ENCODE data around the gene OGFRL1. TPM values are rescaled to one million over a fixed set of nuclear protein-coding genes. Genes with fewer than 3 reads are reported as not detected.
"Not testable (repeated sequence)": the region's sequence is repeated elsewhere in the genome, so short reads cannot be mapped to it uniquely, and the experiment has no call there.

The OGFRL1 gene
- total RNA-seq, 4 donors from 2014 or later = 35.5 to 73.3 (median 65.7) TPM

- no peak for DNase-seq (ENCODE audit: low spot score in 2 of 2)
- TF ChIP-seq POLR2AphosphoS5 (IDR thresholded peaks at IDR 0.05) (no peak), CTCF (IDR thresholded peaks at IDR 0.05) (no peak), POLR2A (IDR thresholded peaks at IDR 0.05) (no peak), EP300 (IDR thresholded peaks at IDR 0.05) (no peak)
- H3K4me3 ChIP-seq = no peak overlapping the region
- no peaks in the 10 kb centered on the region for H3K9me3 ChIP-seq
- H3K27me3 ChIP-seq = no peaks in the 10 kb centered on the region
- peak overlapping the region; percentile 8 for H3K27ac ChIP-seq
- H3K4me1 ChIP-seq = no peaks in the 10 kb centered on the region
- H3K36me3 ChIP-seq = no peaks in the 10 kb centered on the region
- 66% methylated on average over 7 of the region's 7 CpGs for WGBS
These were observed 30.3 kb upstream of the OGFRL1 start for GRCh38 chr6:71258078-71258866.

- TF ChIP-seq POLR2AphosphoS5 (IDR thresholded peaks at IDR 0.05) = no peak
- no peak for TF ChIP-seq EP300 (IDR thresholded peaks at IDR 0.05)
- TF ChIP-seq CTCF (IDR thresholded peaks at IDR 0.05) = no peak
- no peak for TF ChIP-seq POLR2A (IDR thresholded peaks at IDR 0.05)
- Histone ChIP-seq H3K4me1 (no peaks in the 10 kb centered on the region), H3K4me3 (no peak overlapping the region), H3K36me3 (no peaks in the 10 kb centered on the region), H3K9me3 (no peaks in the 10 kb centered on the region), H3K27me3 (no peaks in the 10 kb centered on the region), H3K27ac (no peak overlapping the region)
- DNase-seq (ENCODE audit: low spot score in 2 of 2) = no peak
- 89% methylated on average over 2 of the region's 2 CpGs for WGBS
These were observed 28.6 kb upstream of the OGFRL1 start for GRCh38 chr6:71259888-71260604.

DNA sequence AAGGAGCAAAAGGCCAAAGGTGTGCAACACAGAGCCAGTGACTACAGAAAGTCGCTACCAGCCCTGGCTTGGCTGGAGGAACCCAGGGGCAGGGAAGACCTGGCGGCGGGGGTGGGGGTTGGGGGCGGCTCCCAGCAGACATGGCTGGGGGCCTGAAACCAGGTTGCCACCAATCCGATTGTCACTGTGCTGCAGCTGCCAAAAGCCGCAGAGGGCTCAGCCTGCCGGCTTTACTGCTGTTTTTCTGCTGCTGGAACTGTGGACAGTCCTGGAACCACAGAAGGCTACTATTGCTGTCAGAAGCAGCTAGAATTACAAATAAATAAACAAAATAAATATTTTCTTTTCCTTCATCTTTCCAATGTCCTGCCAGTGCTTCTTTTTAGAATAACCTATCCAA lies 25.7 kb upstream of the OGFRL1 start:
- Histone ChIP-seq H3K4me1 (no peaks in the 10 kb centered on the region), H3K27ac (no peak overlapping the region), H3K36me3 (no peaks in the 10 kb centered on the region), H3K9me3 (no peaks in the 10 kb centered on the region), H3K27me3 (no peaks in the 10 kb centered on the region), H3K4me3 (no peak overlapping the region)
- TF ChIP-seq EP300 (IDR thresholded peaks at IDR 0.05) (no peak), POLR2A (IDR thresholded peaks at IDR 0.05) (no peak), POLR2AphosphoS5 (IDR thresholded peaks at IDR 0.05) (no peak), CTCF (IDR thresholded peaks at IDR 0.05) (no peak)
- DNase-seq (ENCODE audit: low spot score in 2 of 2) = no peak
- WGBS = 69% methylated on average over 6 of the region's 7 CpGs

DNA sequence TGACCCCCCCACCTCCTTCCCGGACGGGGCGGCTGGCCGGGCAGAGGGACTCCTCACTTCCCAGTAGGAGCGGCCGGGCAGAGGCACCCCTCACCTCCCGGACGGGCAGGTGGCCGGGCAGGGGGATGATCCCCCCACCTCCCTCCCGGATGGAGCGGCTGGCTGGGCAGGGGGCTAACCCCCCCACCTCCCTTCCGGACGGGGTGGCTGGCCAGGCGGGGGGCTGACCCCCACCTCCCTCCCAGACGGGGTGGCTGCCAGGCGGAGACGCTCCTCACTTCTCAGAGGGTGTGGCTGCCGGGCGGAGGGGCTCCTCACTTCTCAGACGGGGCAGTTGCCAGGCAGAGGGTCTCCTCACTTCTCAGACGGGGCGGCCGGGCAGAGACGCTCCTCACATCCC lies 22.2 kb upstream of the OGFRL1 start:
- not testable (repeated sequence) for H3K27me3 ChIP-seq; H3K4me3 ChIP-seq; H3K36me3 ChIP-seq; H3K4me1 ChIP-seq; H3K9me3 ChIP-seq; H3K27ac ChIP-seq; DNase-seq (ENCODE audit: low spot score in 2 of 2)
- WGBS = 90% methylated on average over 2 of the region's 24 CpGs

DNA sequence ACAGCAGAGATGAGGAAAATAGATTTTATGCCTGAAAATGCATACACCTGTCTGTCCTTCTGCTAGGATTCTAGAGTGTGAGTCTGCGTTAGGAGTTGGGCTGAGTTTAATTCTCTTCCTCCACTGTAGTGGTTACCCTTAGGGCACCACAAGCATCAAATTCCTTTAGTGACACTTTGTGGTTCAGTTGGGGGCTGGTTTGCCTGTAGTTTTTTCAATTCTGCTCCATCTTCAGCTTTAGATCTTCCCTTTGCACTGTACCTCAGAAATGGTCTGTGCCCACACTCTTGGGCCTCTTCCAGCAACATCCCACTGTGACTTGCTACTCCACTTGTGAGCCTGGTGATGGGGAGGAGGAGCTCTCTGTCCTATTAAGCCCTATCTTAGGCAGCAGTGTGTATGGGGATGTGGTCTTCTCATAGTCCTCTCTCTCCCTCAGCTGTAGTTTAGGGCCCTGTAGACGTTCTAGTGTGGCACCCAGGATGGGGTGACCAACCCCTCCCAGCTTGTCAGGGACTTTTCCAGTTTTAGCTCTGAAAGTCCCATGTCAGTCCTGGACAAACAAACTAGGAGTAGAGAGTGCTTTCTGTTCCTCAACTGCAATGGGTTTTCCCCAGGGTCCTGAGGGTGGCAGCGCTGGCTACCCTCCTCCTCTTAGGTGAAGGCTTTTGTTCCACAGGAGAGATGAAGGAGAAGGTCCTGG lies 19.7 kb upstream of the OGFRL1 start:
- no peak for TF ChIP-seq POLR2AphosphoS5 (IDR thresholded peaks at IDR 0.05)
- TF ChIP-seq EP300 (IDR thresholded peaks at IDR 0.05) = no peak
- TF ChIP-seq POLR2A (IDR thresholded peaks at IDR 0.05) = no peak
- no peak for TF ChIP-seq CTCF (IDR thresholded peaks at IDR 0.05)

More for the DNA sequence above, 19.7 kb upstream of the OGFRL1 start:
- H3K36me3 ChIP-seq = no peaks in the 10 kb centered on the region
- H3K27ac ChIP-seq = no peak overlapping the region
- H3K4me1 ChIP-seq = no peaks in the 10 kb centered on the region
- no peak for DNase-seq (ENCODE audit: low spot score in 2 of 2)
- no peaks in the 10 kb centered on the region for H3K27me3 ChIP-seq
- no peak overlapping the region for H3K4me3 ChIP-seq
- no peaks in the 10 kb centered on the region for H3K9me3 ChIP-seq
- 64% methylated on average over 3 of the region's 3 CpGs for whole genome bisulfite sequencing

All from suprapubic skin (tissue), 4 donors.